H1 (cell line): Measurements from ENCODE around the gene UQCRC2. TPM values are rescaled to one million over a fixed set of nuclear protein-coding genes. Genes with fewer than 3 reads are reported as not detected.

Experiments
- CTBP2 ChIP-seq: IDR thresholded peaks from 2 replicates; pipeline ENCODE4 v1.7.0; 2011; ENCODE audit warnings: borderline replicate concordance, mild to moderate bottlenecking, moderate library complexity, mixed read lengths, low read length; ENCODE audit not compliant: insufficient read depth, insufficient read length
- SIX5 ChIP-seq: IDR thresholded peaks from 2 replicates; pipeline ENCODE4 v1.6.1; 2011; ENCODE audit warnings: mild to moderate bottlenecking, low read depth, low read length
- USF2 ChIP-seq: IDR thresholded peaks from 2 replicates; pipeline ENCODE4 v1.6.1; 2011; ENCODE audit warnings: low read length, improper control_type of control experiment
- polyA plus RNA-seq, 7 experiments: library from polyadenylated mRNA; depleted of rRNA in 3 of 7; stranded (reverse) in 5 of 7; unstranded in 2 of 7; fragments of >200 nt in 5 of 7; fragments of 200-250 nt in 2 of 7; gene quantifications; 1 replicate in 5 of 7; 2 replicates in 1 of 7; 4 replicates in 1 of 7; pipeline versions ENCODE4 v1.2.1 to v1.2.3, GENCODE V29; 2011 to 2013; ENCODE audit warnings: missing spikeins in 2 of 7, mixed read lengths in 2 of 7
- total RNA-seq: library from RNA; stranded (reverse); fragmentation: NEBNext Ultra II Directional; extraction: Animal tissue kit (Norgen Biotek cat#: 25700); gene quantifications from 2 replicates; pipeline ENCODE4 v1.2.1, GENCODE V29; 2021

Gene UQCRC2
- total and polyA plus RNA-seq, 2 of the 8 experiments (the other 6 are each of a cell fraction or from before 2014, with no cell fraction given): 94.4 to 182 TPM

DNA sequence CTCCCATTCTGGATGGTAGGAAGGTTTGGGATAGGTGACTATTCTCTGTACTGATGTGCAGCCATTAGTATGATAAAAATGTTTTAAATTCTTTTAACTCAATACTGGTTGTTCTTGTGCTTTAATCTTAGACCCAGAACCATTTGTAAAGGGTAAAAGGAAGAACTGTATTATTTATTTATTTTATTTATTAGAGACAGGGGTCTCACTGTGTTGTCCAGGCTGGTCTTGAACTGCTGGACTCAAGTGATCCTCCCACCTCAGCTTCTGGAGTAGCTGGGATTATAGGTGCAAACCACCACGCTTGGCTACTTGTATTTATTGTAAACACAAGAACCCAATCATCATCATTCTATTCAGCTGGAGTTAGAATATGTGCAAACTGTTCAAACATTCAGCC lies 52.6 kb downstream of the UQCRC2 start (continued):
- TF ChIP-seq USF2: no peak
- TF ChIP-seq CTBP2: no peak
- no peak for TF ChIP-seq SIX5
